GM21515 (cell line): ENCODE results near the gene PLCH1.

ENCODE experiments used
- ATAC-seq: cut with Tn5 transposase; IDR thresholded peaks from one replicate; pipeline ENCODE4 v1.9.1; 2021; ENCODE audit not compliant: unreplicated experiment

The PLCH1 gene

GRCh38 chr3:155553780-155554179 lies 191.1 kb downstream of the PLCH1 start:
- peak; percentile 52 for ATAC-seq

GRCh38 chr3:155553326-155553725 lies 191.5 kb downstream of the PLCH1 start:
- no peak for ATAC-seq

- ATAC-seq: no peak
These were observed 194.5 kb downstream of the PLCH1 start for GRCh38 chr3:155550391-155550790.

GRCh38 chr3:155549087-155549486 lies 195.8 kb downstream of the PLCH1 start:
- ATAC-seq: peak; percentile 83

- ATAC-seq: no peak
These were observed 196.7 kb downstream of the PLCH1 start for GRCh38 chr3:155548195-155548594.

- ATAC-seq: no peak
These were observed 209.8 kb downstream of the PLCH1 start for GRCh38 chr3:155535098-155535497.

GRCh38 chr3:155528579-155528978 lies 216.3 kb downstream of the PLCH1 start:
- ATAC-seq: no peak

GRCh38 chr3:155525324-155525833 lies 219.5 kb downstream of the PLCH1 start:
- no peak for ATAC-seq

- no peak for ATAC-seq
These were observed 224.4 kb downstream of the PLCH1 start for GRCh38 chr3:155520463-155520862.

GRCh38 chr3:155519078-155519477 lies 225.8 kb downstream of the PLCH1 start:
- ATAC-seq: peak; percentile 72

- no peak for ATAC-seq
These were observed 227.0 kb downstream of the PLCH1 start for GRCh38 chr3:155517903-155518302.

GRCh38 chr3:155516439-155516838 lies 228.4 kb downstream of the PLCH1 start:
- ATAC-seq: no peak

GRCh38 chr3:155512867-155513261 lies 232.0 kb downstream of the PLCH1 start:
- ATAC-seq: no peak

GRCh38 chr3:155512175-155512866 lies 232.6 kb downstream of the PLCH1 start:
- no peak for ATAC-seq

- no peak for ATAC-seq
These were observed 240.2 kb downstream of the PLCH1 start for GRCh38 chr3:155504682-155505081.

GRCh38 chr3:155502630-155503029 lies 242.2 kb downstream of the PLCH1 start:
- ATAC-seq: no peak

- no peak for ATAC-seq
These were observed 244.6 kb downstream of the PLCH1 start for GRCh38 chr3:155500194-155500818.

GRCh38 chr3:155497930-155498647 lies 246.8 kb downstream of the PLCH1 start:
- no peak for ATAC-seq

- no peak for ATAC-seq
These were observed 248.7 kb downstream of the PLCH1 start for GRCh38 chr3:155496206-155496605.

- peak; percentile 76 for ATAC-seq
These were observed 249.5 kb downstream of the PLCH1 start for GRCh38 chr3:155495387-155495786.

- peak; percentile 45 for ATAC-seq
These were observed 250.5 kb downstream of the PLCH1 start for GRCh38 chr3:155494332-155494731.

- ATAC-seq: no peak
These were observed 252.0 kb downstream of the PLCH1 start for GRCh38 chr3:155492841-155493240.
